Activated CD4-positive, alpha-beta T cell treated with anti-CD3 and anti-CD28 coated beads for 36 hours (primary cell): ENCODE results near the gene TCEAL3. TPM values are rescaled to one million over a fixed set of nuclear protein-coding genes. Genes with fewer than 3 reads are reported as not detected.
"Not testable (repeated sequence)": the region's sequence is repeated elsewhere in the genome, so short reads cannot be mapped to it uniquely, and the experiment has no call there.

ENCODE experiments used
- ATAC-seq: fragments of 200-7000 bp; cut with Tn5 transposase; one replicate; pipeline ENCODE4 v1.10.0; 2021; ENCODE audit warnings: mild to moderate bottlenecking, moderate library complexity
- CTCF ChIA-PET: fragments of 350-600 bp; sonication (Branson Sonifier 250); formaldehyde crosslinking; loops from one replicate; lab custom pipeline; 2021; ENCODE audit warnings: antibody characterized with exemption; lab: Charles Lee
- POLR2A ChIA-PET: fragments of 350-600 bp; sonication (Branson Sonifier 250); formaldehyde crosslinking; loops from one replicate; lab custom pipeline; 2021; ENCODE audit warnings: antibody characterized with exemption, inconsistent platforms; lab: Charles Lee
- DNase-seq: peaks from one replicate; pipeline ENCODE4 v3.0.0-alpha.2; 2020
- H3K27ac Mint-ChIP-seq: one replicate; pipeline ENCODE4 v1.8.0; 2021; ENCODE audit warnings: mixed read lengths
- H3K27me3 Mint-ChIP-seq: one replicate; pipeline ENCODE4 v1.8.0; 2021; ENCODE audit warnings: mixed read lengths
- H3K36me3 Mint-ChIP-seq: one replicate; pipeline ENCODE4 v1.8.0; 2021; ENCODE audit warnings: low read depth, mixed read lengths
- H3K4me1 Mint-ChIP-seq: one replicate; pipeline ENCODE4 v1.8.0; 2021; ENCODE audit warnings: mixed read lengths
- H3K4me3 Mint-ChIP-seq: one replicate; pipeline ENCODE4 v1.8.0; 2021; ENCODE audit warnings: mild to moderate bottlenecking, moderate library complexity, mixed read lengths
- H3K9me3 Mint-ChIP-seq: one replicate; pipeline ENCODE4 v1.8.0; 2021; ENCODE audit warnings: low read depth, mixed read lengths
- intact Hi-C, 2 experiments: fragments of 100-400 bp; cut with DNase I in 1 of 2; cut with micrococcal nuclease in 1 of 2; formaldehyde crosslinking; loops; one replicate each; pipeline versions ENCODE4 v1.14.2 to v1.15.1; 2022 to 2024; cut with DNase I, micrococcal nuclease
- total RNA-seq, 2 experiments: library from RNA; stranded (reverse); gene quantifications; one replicate each; pipeline ENCODE4 v1.2.3, GENCODE V29; 2021

Gene TCEAL3
- total RNA-seq, 2 experiments from 2014 or later, result 5.1 to 7.3 TPM

DNA sequence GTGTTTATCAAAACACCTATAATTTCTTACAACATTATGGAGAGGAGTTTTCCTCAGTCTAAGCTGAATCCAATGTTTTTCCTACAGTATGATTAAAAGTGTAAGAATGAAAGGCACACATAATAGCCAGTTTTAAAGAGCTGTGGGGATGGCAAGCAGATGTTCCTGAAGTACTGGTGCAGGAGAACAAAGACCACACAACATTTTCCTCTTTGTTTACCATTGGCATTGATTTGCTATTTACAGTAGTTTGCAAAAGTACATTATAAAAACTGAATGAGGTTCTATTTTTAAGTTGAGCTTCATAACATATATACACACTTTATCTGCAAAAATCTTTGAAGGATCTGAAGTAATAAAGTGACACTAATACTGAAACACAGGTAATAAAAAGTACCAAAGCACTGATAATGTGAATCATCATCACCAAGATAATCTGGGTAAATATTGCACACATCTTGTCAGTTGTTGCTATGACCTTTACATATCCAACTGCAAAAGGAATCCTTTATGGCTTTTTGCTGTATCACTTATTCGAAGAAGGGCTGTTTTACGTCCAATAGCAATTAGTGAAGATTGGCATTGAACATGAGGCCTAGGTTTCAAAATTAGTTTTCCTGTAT, 43.5 kb downstream of the TCEAL3 start:
- Mint-ChIP-seq H3K27ac (no peak overlapping the region), H3K4me1 (peaks cover 2% of the 10 kb centered on the region), H3K4me3 (no peak overlapping the region), H3K36me3 (no peaks in the 10 kb centered on the region), H3K9me3 (no peaks in the 10 kb centered on the region), H3K27me3 (no peaks in the 10 kb centered on the region)
- ChIA-PET POLR2A (no interaction called here), CTCF (no interaction called here)
- DNase-seq (no peak), ATAC-seq (no peak)
- intact Hi-C loops, result no loop called here

DNA sequence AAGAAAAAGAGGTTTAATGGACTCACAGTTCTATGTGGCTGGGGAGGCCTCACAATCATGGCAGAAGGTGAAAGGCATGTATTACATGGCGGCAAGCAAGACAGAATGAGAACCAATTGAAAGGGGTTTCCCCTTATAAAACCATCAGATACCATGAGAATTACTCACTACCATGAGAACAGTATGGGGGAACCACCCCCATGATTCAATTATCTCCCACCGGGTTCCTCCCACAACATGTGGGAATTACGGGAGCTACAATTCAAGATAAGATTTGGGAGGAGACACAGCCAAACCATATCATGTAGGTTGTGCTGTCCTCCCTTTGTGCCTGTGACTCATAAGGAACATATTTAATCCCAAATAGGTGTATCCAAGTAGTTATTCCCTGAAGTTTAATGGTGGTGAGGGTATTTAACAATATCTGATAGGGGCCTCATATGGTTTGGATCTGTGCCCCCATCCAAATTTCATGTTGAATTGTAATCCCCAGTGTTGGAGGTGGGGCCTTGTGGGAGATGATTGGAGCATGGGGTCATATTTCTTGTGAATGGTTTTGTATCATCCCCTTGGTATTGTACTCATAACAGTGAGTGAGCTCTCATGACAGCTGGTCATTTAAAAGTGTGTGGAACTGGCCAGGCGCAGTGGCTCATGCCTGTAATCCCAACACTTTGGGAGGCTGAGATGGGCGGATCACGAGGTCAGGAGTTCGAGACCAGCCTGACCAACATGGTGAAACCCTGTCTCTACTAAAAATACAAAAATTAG, 47.7 kb downstream of the TCEAL3 start:
- ATAC-seq, H3K36me3 Mint-ChIP-seq, H3K9me3 Mint-ChIP-seq, H3K4me3 Mint-ChIP-seq, CTCF ChIA-PET, H3K4me1 Mint-ChIP-seq, H3K27ac Mint-ChIP-seq, H3K27me3 Mint-ChIP-seq, DNase-seq, POLR2A ChIA-PET, intact Hi-C loops: not testable (repeated sequence)

DNA sequence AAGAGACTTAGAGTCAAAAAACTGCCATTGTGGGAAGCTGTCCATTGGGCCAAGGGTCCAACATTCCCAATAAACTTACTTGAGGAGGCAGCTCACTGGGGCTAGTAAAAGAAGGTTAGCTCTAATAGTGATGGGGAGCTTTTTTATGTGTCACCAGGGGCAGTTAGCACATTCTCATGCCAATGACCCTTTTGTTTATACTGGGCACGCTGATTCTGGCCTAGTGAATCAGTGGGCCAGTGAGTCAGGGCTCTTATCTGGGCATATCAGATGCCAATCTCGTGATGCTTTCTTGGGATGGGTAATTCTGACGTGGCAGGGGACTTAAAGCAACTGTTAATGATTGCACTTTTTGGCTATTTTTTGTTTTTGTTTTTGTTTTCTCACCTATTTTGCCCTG, 48.9 kb downstream of the TCEAL3 start:
- Mint-ChIP-seq H3K4me1 (peaks cover 6% of the 10 kb centered on the region), H3K36me3 (no peaks in the 10 kb centered on the region), H3K27ac (no peak overlapping the region), H3K27me3 (no peaks in the 10 kb centered on the region), H3K9me3 (no peaks in the 10 kb centered on the region), H3K4me3 (no peak overlapping the region)
- POLR2A ChIA-PET, result no interaction called here
- ATAC-seq (no peak), DNase-seq (no peak)
- CTCF ChIA-PET, result interaction anchor here (0.7 kb wide), 1 partner anchor 198 kb away, joined by 3 read pairs; no protein-coding TSS in a partner anchor
- intact Hi-C loops, result no loop called here

DNA sequence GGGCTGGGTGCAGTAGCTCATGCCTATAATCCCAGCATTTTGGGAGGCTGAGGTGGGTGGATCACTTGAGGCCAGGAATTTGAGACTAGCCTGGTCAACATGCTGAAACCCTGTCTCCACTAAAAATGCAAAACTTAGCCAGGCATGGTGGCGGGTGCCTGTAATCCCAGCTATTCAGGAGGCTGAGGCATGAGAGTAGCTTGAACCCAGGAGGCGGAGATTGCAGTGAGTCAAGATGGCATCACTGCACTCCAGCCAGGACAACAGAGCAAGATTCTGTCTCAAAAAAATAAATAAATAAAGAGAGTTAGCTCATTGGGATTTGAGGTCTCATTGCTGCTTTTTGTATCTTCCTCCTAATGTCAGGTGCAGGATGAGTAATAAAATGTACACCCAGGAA, 49.3 kb downstream of the TCEAL3 start:
- POLR2A ChIA-PET, result not testable (repeated sequence)

DNA sequence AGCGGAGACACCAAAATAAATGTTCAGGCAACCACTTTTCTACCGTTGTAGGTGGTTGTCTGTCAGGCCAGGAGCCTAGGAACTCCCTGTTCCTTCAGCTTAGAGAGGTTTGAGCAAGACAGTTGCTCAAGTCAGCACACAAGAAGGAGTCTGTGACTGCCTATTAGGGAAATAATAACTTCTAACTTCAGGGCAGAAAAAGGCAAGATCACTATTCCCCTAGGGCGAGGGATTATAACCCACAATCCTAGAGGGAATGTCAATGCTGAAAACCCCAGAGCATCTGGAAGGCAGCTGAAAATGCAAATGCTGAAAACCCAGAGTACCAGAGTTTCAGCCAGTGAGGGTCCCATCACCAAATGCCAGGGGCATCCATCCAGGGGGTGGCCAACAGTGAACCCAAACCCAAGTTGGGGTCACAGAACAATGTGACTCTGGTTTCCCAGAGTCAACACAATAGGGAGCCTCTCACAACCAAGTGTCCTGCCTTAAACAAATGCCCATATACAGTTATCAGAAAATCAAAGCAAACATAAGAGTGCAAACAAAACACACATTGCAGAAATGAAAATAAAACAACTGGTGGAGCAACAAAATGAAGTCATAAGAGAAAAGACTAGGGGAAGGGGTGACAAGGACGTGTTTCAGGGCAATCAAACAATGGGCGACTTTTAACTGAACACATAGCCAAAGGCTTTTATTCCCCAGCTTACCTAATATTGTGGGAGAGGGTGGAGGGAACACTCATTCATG, 51.1 kb downstream of the TCEAL3 start:
- no peak for DNase-seq
- no peak overlapping the region for H3K4me3 Mint-ChIP-seq
- no peak for ATAC-seq
- intact Hi-C loops, result no loop called here
- H3K27ac Mint-ChIP-seq, result no peak overlapping the region
- ChIA-PET CTCF (no interaction called here), POLR2A (no interaction called here)
- no peaks in the 10 kb centered on the region for H3K36me3 Mint-ChIP-seq
- peaks cover 6% of the 10 kb centered on the region for H3K4me1 Mint-ChIP-seq
- H3K27me3 Mint-ChIP-seq, result no peaks in the 10 kb centered on the region
- no peaks in the 10 kb centered on the region for H3K9me3 Mint-ChIP-seq

More for the DNA sequence above, 49.3 kb downstream of the TCEAL3 start:
- H3K36me3 Mint-ChIP-seq, H3K27ac Mint-ChIP-seq, H3K9me3 Mint-ChIP-seq, intact Hi-C loops, H3K27me3 Mint-ChIP-seq, H3K4me3 Mint-ChIP-seq, H3K4me1 Mint-ChIP-seq, ATAC-seq, DNase-seq: not testable (repeated sequence)
- CTCF ChIA-PET, result interaction anchor here (0.9 kb wide), 1 partner anchor 123 kb away, joined by 3 read pairs; no protein-coding TSS in a partner anchor

DNA sequence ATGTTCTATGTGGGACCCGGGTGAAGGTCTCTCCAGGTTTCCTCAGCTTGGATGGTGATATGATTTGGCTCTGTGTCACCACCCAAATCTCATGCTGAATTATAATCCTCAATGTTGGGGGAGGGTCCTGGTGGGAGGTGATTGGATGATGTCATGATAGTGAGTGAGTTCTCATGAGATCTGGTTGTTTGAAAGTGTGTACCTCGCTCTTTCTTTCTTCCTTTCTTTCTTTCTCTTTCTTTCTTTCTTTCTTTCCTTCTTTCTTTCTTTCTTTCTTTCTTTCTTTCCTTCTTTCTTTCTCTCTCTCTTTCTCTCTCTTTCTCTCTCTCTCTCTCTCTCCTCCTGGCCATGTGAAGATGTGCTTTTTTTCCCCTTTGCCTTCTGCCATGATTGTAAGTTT, 51.7 kb downstream of the TCEAL3 start:
- H3K36me3 Mint-ChIP-seq, H3K4me1 Mint-ChIP-seq, intact Hi-C loops, DNase-seq, CTCF ChIA-PET, H3K27ac Mint-ChIP-seq, H3K27me3 Mint-ChIP-seq, ATAC-seq, H3K9me3 Mint-ChIP-seq, POLR2A ChIA-PET, H3K4me3 Mint-ChIP-seq: not testable (repeated sequence)

Other genes starting within 250 kb of the TCEAL3 start
- gene BEX3, start 231.4 kb upstream of the TCEAL3 start, total RNA-seq, result 10 to 100 TPM; 21.1 to 22.0 TPM
- gene RAB40A, start 88.5 kb upstream of the TCEAL3 start, total RNA-seq, result under 1 TPM; 0.12 to 0.18 TPM
- gene TCEAL4, start 22.4 kb upstream of the TCEAL3 start, total RNA-seq, result 10 to 100 TPM; 17.1 to 18.5 TPM
- 1 to 10 TPM; 5.9 to 8.7 TPM for gene TCEAL1, start 21.0 kb downstream of the TCEAL3 start, total RNA-seq
- gene MORF4L2, start 78.7 kb downstream of the TCEAL3 start, total RNA-seq, result 100 to 1,000 TPM; 239 to 257 TPM
- gene TMEM31, start 102.9 kb downstream of the TCEAL3 start, total RNA-seq, result under 1 TPM; 0.25 to 0.79 TPM
- not detected for gene PLP1, start 168.9 kb downstream of the TCEAL3 start, total RNA-seq
- under 1 TPM; 0.37 to 0.48 TPM for gene RAB9B, start 224.3 kb downstream of the TCEAL3 start, total RNA-seq